Measurements from ENCODE around the gene SYT13. TPM values are rescaled to one million over a fixed set of nuclear protein-coding genes. Genes with fewer than 3 reads are reported as not detected.

The SYT13 gene
- total RNA-seq, 1 donor from 2014 or later = 0.50 TPM

DNA sequence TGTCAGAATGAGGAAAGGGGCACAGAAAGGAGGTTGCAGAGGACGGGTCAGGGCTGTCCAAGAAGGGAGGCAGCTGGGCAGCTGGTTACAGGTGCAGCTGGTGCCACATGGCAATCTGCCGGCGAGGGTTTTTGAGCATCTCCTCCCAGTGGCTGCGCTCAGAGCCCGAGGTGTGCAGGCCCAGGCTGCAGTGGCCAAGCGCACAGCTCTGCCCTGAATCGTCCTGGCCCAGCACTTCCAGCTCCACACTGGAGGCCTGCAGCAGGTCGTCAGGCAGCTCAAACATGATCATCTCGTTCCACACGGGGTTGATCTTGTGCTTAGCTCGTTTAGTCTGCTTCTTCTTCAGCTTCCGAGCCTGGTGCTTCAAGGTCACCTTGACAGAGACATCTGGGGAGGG, 42.2 kb downstream of the SYT13 start:
- H3K27ac Mint-ChIP-seq (ENCODE audit: unreplicated experiment) = no peak overlapping the region
- no peak overlapping the region for H3K27ac ChIP-seq (ENCODE audit: low read depth, low read length)
- H3K9me3 Mint-ChIP-seq (ENCODE audit: unreplicated experiment) = peaks cover 3% of the 10 kb centered on the region
- no peak for TF ChIP-seq EZH2 (IDR thresholded peaks at IDR 0.05; ENCODE audit: insufficient read depth, low read length)
- TF ChIP-seq, protein P1, sequence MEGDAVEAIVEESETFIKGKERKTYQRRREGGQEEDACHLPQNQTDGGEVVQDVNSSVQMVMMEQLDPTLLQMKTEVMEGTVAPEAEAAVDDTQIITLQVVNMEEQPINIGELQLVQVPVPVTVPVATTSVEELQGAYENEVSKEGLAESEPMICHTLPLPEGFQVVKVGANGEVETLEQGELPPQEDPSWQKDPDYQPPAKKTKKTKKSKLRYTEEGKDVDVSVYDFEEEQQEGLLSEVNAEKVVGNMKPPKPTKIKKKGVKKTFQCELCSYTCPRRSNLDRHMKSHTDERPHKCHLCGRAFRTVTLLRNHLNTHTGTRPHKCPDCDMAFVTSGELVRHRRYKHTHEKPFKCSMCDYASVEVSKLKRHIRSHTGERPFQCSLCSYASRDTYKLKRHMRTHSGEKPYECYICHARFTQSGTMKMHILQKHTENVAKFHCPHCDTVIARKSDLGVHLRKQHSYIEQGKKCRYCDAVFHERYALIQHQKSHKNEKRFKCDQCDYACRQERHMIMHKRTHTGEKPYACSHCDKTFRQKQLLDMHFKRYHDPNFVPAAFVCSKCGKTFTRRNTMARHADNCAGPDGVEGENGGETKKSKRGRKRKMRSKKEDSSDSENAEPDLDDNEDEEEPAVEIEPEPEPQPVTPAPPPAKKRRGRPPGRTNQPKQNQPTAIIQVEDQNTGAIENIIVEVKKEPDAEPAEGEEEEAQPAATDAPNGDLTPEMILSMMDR (IDR thresholded peaks at IDR 0.05; ENCODE audit: insufficient read depth, low read depth, low read length) = no peak
- H3K36me3 Mint-ChIP-seq (ENCODE audit: low read depth, unreplicated experiment) = no peaks in the 10 kb centered on the region
- no peaks in the 10 kb centered on the region for H4K20me1 ChIP-seq (ENCODE audit: insufficient read depth, low read length)
- H3K27me3 ChIP-seq (ENCODE audit: insufficient read depth, low read length) = no peaks in the 10 kb centered on the region
- no peak overlapping the region for H3K4me3 Mint-ChIP-seq (ENCODE audit: unreplicated experiment)
- DNase-seq (ENCODE audit: low read depth) = no peak
- no peaks in the 10 kb centered on the region for H3K9me3 ChIP-seq (ENCODE audit: insufficient read depth, low read depth, low read length)
- H3K4me1 ChIP-seq (ENCODE audit: insufficient read depth, low read length) = peaks cover 3% of the 10 kb centered on the region
- no peaks in the 10 kb centered on the region for H3K79me2 ChIP-seq (ENCODE audit: insufficient read depth, low read length)
- no peak overlapping the region for H3K4me2 ChIP-seq (ENCODE audit: low read length)
- H3K27me3 Mint-ChIP-seq (ENCODE audit: low read depth, unreplicated experiment) = peaks cover 27% of the 10 kb centered on the region
- H3K9ac ChIP-seq (ENCODE audit: low read length) = no peak overlapping the region
- H3K4me1 Mint-ChIP-seq (ENCODE audit: low read depth, unreplicated experiment) = peaks cover 3% of the 10 kb centered on the region
- FAIRE-seq = no peak
- H3K4me3 ChIP-seq (ENCODE audit: insufficient read depth, low read depth, low read length) = no peak overlapping the region
- H3K36me3 ChIP-seq (ENCODE audit: insufficient read depth, low read length) = no peaks in the 10 kb centered on the region
- no peak overlapping the region for H2AFZ ChIP-seq (ENCODE audit: low read depth, low read length)

DNA sequence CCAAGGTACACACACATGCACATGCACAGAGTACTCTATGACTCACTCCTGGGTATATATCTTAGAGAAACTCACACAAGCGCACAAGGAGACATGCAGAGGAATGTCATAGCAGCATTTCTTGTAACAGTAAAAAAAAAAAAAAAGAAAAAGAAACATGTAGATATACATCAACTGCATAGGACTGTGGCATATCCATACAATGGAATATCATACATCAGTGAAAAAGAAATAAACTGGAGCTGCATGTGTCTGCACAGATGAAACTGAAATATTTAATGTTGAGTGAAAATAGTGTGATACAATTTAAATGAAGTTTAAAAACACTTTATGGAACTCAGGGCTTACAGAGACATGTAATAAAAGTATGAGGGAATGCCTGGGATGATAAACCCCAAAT, 46.4 kb downstream of the SYT13 start:
- Histone ChIP-seq H3K4me3 (ENCODE audit: insufficient read depth, low read depth, low read length) (no peak overlapping the region), H3K27ac (ENCODE audit: low read depth, low read length) (no peak overlapping the region), H3K79me2 (ENCODE audit: insufficient read depth, low read length) (no peaks in the 10 kb centered on the region), H2AFZ (ENCODE audit: low read depth, low read length) (no peak overlapping the region), H3K9ac (ENCODE audit: low read length) (no peak overlapping the region), H3K27me3 (ENCODE audit: insufficient read depth, low read length) (no peaks in the 10 kb centered on the region), H3K36me3 (ENCODE audit: insufficient read depth, low read length) (no peaks in the 10 kb centered on the region), H3K4me2 (ENCODE audit: low read length) (no peak overlapping the region), H4K20me1 (ENCODE audit: insufficient read depth, low read length) (no peaks in the 10 kb centered on the region), H3K4me1 (ENCODE audit: insufficient read depth, low read length) (peaks cover 13% of the 10 kb centered on the region), H3K9me3 (ENCODE audit: insufficient read depth, low read depth, low read length) (no peaks in the 10 kb centered on the region)
- no peak for FAIRE-seq
- Mint-ChIP-seq H3K9me3 (ENCODE audit: unreplicated experiment) (peaks cover 4% of the 10 kb centered on the region), H3K36me3 (ENCODE audit: low read depth, unreplicated experiment) (no peaks in the 10 kb centered on the region), H3K27me3 (ENCODE audit: low read depth, unreplicated experiment) (peaks cover 39% of the 10 kb centered on the region), H3K4me1 (ENCODE audit: low read depth, unreplicated experiment) (peaks cover 6% of the 10 kb centered on the region), H3K4me3 (ENCODE audit: unreplicated experiment) (no peak overlapping the region), H3K27ac (ENCODE audit: unreplicated experiment) (no peak overlapping the region)
- DNase-seq (ENCODE audit: low read depth) = no peak
- TF ChIP-seq, protein P1 (IDR thresholded peaks at IDR 0.05; ENCODE audit: insufficient read depth, low read depth, low read length) = no peak
- TF ChIP-seq EZH2 (IDR thresholded peaks at IDR 0.05; ENCODE audit: insufficient read depth, low read length) = no peak

DNA sequence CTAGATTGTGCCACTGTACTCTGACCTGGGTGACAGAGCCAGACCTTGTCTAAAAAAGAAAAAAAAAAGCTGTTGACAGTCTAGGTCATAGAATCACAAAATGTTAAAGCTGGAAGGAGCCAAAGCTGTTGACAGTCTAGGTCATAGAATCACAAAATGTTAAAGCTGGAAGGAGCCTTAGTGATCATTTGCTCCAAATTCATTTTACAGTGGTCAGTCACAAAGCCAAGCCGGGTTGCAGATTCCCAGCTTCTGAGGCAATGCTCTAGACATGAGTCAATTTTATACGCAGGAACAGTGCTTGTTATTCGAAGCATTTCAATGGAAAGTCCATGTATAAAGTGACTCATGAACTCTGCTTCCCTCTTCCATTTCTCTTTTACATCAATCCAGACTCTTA, 47.4 kb downstream of the SYT13 start:
- Histone ChIP-seq H3K36me3 (ENCODE audit: insufficient read depth, low read length) (no peaks in the 10 kb centered on the region), H3K27ac (ENCODE audit: low read depth, low read length) (peak overlapping the region; percentile 59), H4K20me1 (ENCODE audit: insufficient read depth, low read length) (no peaks in the 10 kb centered on the region), H3K4me2 (ENCODE audit: low read length) (peak overlapping the region; percentile 42), H3K79me2 (ENCODE audit: insufficient read depth, low read length) (no peaks in the 10 kb centered on the region), H3K4me3 (ENCODE audit: insufficient read depth, low read depth, low read length) (no peak overlapping the region), H3K4me1 (ENCODE audit: insufficient read depth, low read length) (peaks cover 13% of the 10 kb centered on the region), H2AFZ (ENCODE audit: low read depth, low read length) (no peak overlapping the region), H3K27me3 (ENCODE audit: insufficient read depth, low read length) (no peaks in the 10 kb centered on the region), H3K9ac (ENCODE audit: low read length) (peak overlapping the region; percentile 37), H3K9me3 (ENCODE audit: insufficient read depth, low read depth, low read length) (no peaks in the 10 kb centered on the region)
- Mint-ChIP-seq H3K9me3 (ENCODE audit: unreplicated experiment) (peaks cover 4% of the 10 kb centered on the region), H3K27ac (ENCODE audit: unreplicated experiment) (no peak overlapping the region), H3K27me3 (ENCODE audit: low read depth, unreplicated experiment) (peaks cover 34% of the 10 kb centered on the region), H3K4me3 (ENCODE audit: unreplicated experiment) (no peak overlapping the region), H3K4me1 (ENCODE audit: low read depth, unreplicated experiment) (peaks cover 6% of the 10 kb centered on the region), H3K36me3 (ENCODE audit: low read depth, unreplicated experiment) (no peaks in the 10 kb centered on the region)
- peak; percentile 91 for DNase-seq (ENCODE audit: low read depth)
- FAIRE-seq = no peak
- TF ChIP-seq, protein P1 (IDR thresholded peaks at IDR 0.05; ENCODE audit: insufficient read depth, low read depth, low read length) = no peak
- no peak for TF ChIP-seq EZH2 (IDR thresholded peaks at IDR 0.05; ENCODE audit: insufficient read depth, low read length)

All from astrocyte (in vitro differentiated cells and primary cell).